GM21423 (cell line): ENCODE results near the gene BCL2L11.
A peak's percentile ranks its signal among the peaks of the same experiment; 100 is the strongest.

Source experiments
- ATAC-seq: cut with Tn5 transposase; IDR thresholded peaks from one replicate; pipeline ENCODE4 v1.9.1; 2021; ENCODE audit warnings: mild to moderate bottlenecking, moderate library complexity; ENCODE audit not compliant: unreplicated experiment

BCL2L11 gene

DNA sequence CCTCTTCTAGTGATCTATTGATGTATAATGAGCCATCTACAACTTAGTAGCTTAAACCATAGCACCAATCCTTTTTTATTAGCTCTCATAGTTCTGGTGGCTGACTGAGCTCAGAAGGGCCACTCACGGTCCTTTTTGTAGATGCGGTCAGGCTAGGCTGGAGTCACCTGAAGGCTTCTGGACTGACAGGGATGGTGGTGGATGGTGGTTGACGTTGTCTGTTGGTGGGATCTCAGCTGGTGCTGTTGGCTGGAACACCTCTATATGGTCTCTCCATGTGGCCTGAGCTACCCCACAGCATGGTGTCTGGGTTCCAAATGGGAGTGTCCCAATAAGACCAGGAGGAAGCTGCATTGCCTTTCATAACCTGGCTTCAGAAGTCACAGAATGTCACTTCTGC is 68.0 kb downstream of the BCL2L11 start:
- no peak for ATAC-seq

DNA sequence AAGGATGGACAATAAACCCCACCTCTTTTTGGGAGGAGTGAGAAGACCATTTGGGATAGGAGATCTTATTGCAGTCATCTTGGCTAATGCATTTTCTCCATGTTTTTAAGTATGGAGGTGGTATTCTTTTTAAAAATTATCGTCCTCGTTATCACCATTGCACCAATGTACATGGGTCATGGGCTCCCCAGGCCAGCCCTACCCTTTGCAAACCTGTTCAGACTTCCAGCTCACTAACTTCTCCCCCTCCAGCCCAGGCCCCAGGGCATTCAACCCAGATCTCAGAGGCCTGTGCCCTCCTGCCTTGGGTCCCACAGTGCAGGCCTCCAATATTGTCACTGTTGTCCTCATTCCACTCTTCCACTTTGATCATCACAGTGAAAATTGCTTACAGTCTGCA is 68.4 kb downstream of the BCL2L11 start:
- no peak for ATAC-seq

DNA sequence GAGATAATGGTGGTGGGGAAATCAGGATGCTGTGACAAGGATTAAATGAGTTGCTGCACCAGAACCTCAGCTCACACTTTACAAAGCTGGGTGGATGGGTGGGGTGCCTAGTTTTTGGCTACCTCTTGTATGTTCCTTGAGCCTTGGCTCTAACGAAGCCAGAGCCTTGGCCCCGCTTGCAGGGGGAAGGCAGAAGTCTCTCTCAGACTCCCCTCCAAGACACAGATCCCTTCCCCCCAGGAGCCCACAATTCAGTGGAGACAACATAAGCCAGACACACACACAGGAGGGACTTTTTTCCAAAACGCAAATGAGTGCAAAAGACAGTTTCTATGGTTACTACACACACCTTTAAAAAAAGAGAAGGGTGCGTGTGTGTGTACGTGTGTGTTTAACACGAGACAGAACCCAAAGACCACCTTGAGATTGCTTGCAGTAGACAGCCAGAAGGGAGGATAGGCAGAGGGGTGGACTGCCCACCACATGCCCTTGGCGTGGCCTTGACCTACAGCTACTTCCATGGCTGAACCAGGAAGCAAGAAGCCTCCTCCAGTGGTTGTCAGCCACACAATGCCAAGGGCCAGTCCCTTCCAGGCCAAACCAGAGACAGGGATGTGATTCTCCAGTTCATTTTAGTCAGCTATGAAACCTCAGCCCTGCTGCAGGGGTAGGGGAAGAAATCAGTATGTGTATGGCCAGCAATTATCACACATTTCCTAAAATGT is 70.3 kb downstream of the BCL2L11 start:
- ATAC-seq: no peak

DNA sequence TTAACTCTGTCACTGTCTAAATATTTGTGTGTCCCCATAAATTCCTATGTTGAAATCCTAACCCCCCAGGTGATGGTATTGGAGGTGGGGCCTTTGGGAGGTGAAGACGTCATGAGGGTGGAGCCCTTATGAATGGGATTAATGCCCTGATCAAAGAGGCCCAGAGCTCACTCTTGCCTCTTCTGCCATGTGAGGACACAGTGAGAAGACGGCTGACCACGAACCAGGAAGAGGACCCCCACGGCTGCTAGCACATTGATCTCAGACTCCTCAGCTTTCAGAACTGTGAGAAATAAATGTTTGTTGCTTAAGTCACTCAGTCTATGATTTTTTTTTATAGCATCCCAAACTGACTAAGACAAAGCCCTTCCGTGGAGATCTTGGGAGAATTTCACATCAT is 71.2 kb downstream of the BCL2L11 start:
- ATAC-seq: no peak

DNA sequence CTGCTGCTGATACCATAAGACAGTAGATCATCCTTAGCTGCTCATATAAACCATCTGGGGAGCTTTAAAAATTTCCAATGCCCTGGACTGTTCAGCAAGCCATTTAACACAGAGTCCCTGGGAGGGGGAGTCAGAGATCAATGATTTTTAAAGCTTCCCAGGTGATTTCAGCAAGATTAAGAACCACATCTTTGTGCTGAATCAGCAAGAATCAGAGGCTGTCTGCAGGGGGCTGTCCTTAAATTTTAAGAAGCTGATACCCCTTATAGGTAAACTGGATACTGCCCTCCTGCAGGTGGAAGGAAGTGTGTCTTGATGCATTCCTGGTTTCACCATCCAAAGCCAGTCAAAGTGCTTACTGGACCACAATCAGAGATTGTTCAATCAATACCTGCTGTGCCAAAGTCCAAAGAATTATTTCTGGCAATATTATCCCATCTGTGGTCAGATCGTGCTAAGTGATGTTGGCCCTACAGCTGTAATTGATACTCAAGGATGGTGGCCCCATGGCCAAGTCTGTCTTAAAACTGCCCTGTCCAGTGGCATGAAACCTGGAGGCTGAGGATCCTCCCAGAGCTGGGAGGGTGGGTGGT is 72.2 kb downstream of the BCL2L11 start:
- ATAC-seq: no peak

DNA sequence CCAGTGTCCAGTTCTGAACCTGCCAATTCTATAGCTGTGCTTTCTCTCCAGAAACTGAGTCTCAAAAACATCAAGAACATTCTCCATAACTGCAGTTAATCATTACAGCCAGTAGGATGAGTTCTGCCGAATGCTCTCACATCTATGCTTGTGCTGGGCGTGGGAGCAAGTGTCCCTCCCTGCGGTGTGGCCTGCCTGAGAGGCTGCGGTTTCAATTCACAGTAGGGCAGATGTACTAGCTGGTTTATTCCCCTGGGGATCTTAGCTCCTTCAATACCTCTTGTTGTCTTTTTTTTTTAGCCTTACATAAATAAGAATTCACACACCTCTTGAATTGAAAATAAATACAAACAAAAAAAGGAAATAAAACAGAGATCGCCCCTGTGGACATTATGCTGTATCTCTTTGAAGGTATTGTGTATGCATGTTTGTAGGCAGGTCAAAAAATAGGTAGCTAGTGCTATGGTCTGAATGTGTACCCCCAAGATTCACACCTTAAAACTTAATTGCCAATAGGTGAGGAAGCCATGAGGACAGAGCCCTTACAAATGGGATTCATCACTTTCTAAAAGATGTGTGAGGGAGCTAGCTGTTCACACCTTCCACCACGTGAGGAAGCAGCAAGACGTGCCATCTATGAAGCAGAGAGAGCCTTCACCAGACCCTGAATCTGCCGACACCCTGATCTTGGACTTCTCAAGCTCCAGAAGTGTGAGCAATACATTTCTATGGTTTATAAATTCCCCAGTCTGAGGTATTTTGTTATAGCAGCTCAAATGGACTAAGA is 74.3 kb downstream of the BCL2L11 start:
- peak; percentile 88 for ATAC-seq

DNA sequence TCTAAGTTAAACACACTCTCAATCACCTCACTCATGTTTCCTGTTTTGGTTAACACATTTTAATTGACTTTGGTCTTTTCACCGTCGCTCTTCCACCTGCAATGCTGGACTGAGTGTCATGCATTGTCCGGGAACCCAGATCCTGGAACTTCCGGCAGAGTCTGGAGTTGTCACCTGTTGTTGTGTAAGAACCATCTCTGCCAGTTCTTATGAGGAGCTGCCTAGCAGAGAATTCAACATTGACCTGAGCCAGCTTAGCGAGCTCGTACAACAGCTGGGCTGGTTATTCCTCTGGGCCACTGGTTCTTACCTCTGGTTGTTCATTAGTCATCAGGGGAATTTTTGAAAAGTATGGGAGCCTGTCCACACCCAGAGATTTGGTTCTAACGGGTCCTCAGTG is 75.7 kb downstream of the BCL2L11 start:
- ATAC-seq: no peak

DNA sequence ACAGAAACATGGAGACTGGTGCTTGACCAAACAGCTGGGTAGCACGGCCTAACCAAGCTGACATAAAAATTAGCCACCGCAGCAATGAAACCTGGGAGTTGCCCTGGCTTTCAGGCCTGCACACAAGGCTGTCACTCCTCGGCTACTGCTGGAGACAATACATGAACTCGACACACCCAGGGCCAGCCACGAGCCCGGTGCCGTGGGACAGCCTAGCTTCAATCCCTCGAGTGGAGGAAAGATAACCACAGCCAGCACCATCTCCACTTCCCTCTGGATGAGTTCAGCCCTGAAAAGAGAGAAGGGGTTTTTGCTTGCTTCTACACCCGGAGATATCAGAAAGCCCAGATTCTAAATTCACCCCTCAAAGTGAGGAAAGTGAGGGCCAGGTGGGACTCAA is 78.0 kb downstream of the BCL2L11 start:
- no peak for ATAC-seq

DNA sequence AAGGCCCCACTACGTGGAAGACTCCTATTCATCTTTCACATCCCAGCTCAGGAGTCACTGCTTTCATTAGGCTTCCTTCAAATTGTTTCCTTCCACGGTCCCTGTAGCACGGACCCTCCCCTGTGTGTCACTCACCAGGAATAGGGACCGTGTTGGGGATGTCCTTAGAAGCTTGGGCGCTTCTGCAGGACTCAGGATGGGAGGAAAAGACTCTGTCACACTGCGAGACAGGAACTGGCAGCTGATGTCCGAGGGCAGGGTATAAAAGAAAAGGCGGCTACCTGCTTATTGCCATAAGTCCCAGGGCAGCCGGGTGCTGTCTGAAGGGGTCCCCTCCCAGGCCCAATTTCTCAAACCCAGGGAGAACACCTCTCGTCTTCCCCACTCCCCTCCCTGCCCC is 79.1 kb downstream of the BCL2L11 start:
- no peak for ATAC-seq

DNA sequence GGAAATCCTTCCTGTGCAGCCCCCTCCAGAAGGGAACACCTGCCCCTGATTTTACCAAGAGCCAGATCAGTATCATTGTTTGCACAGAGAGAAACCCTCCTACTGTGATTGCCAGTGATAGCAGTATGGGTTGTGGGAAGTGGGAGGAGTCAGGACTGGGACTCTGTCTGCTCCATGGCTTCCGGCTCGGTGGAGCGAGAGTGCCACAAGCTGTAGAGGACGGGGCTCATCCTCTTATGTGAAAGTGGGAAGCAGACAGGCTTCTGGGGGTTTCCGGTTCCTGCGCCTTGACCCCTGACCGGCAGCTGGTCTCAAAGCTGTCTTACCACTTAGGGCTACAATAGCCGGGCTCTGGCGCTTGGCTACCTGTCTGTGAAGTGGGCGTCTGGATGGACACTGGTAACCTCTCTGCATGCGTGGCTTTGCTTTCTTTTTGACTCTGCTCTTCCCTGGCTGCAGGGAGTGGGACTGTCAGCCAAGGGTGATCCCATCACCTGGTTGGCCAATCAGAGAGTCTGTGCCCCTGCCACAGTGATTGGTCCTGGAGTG is 79.7 kb downstream of the BCL2L11 start:
- ATAC-seq: no peak

DNA sequence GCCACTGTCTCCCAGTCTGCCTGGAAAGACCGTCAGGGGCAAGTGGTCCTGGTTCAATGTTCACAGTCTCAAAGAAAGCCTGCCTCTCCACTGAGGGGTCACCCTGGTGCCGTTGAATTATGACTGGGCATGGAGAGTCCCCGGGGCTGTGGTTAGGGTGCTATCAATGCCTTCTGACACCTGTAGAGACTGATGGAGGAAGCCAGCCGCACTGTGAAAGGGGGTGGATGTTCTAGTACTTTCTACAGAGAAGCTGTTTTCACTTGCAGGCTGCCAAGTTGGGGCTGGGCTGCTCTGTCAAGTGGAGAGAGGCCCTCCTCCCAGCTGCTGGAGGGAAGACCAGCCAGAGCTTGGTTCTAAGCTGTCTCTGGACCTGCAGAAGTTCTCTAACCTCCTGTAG is 80.5 kb downstream of the BCL2L11 start:
- ATAC-seq: peak; percentile 76

DNA sequence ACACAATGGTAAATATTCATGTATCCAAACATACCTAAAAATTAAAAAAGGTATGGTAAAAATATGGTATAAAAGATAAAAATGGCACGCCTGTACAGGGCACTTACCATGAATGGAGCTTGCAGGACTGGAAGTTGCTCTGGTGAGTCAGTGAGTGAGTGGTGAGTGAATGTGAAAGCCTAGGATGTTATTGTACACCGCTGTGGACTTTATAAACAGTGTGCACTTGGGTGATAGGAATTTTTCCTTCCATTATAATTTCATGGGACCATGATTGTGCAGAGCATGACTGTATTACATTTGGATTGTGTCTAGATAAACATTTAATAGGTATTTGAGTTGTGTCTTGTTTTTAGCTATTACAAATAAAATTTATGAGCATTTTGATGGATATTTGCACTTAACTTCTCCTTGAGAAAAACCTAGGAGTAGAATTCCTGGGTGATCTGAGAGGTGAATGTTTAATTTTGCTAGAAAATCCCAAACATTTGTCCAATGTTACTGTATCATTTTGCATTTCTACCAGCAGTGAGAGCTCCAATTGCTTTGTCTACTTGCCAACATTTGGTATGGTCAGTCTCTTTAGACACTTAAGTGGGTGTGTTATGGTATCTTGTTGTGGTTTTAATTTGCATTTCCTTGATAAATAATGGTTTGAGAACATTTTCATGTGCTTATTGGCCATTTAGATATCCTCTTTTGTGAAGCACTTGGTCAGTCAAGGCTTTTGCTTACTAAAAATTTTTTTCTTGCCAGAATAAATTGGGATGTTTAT is 81.7 kb downstream of the BCL2L11 start:
- ATAC-seq: no peak

DNA sequence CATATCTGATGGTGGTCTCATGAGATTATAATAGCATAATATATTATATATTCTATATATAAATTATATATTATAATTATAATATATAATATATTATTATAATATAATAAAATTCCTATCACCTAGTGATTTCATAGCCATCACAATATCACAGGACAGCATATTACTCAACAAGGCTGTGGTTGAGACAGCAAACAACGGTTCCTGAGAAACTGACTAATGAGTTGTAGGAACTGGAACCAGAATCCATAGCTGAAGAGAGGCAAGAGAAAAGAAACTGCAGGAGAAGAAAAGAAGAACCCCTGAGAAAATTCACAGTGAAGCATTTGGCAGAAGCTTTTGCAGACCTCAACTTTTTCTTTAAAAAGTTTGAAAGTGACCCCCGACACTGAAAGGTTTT is 84.0 kb downstream of the BCL2L11 start:
- ATAC-seq: no peak

DNA sequence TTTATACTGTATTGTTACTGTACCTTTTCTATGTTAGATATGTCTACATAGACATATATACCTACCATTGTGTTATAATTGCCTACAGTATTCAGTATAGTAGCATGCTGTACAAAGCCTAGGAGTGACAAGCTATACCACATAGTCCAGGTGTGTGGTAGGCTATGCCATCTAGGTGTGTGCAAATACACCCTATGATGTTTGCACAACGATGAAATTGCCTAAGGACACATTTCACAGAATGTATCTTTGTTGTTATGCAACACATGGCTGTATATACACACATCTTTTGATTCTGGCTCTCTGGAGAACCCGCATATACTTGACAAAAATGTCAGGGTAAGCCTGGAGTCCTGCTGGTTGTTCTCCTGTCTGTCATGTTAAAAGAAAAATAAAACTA is 85.1 kb downstream of the BCL2L11 start:
- ATAC-seq: no peak

DNA sequence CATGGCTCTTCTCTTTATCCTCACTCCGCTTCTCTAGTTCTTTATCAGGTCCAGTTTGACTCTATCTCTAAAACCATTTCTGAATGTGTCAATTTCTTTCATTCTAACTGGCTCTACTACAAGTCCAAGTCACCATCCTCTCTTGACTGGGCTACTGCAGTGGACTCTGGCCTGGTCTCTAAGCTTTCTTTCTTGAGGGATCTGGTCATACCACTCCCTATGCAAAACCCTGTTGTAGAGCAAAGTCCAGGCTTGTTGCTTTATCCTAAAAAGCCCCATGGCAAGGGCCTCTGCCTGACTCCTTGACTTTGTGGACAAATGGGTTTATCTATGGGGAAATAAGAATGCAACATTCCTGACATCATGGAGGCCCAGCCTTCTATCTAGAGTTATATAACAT is 87.1 kb downstream of the BCL2L11 start:
- ATAC-seq: no peak

DNA sequence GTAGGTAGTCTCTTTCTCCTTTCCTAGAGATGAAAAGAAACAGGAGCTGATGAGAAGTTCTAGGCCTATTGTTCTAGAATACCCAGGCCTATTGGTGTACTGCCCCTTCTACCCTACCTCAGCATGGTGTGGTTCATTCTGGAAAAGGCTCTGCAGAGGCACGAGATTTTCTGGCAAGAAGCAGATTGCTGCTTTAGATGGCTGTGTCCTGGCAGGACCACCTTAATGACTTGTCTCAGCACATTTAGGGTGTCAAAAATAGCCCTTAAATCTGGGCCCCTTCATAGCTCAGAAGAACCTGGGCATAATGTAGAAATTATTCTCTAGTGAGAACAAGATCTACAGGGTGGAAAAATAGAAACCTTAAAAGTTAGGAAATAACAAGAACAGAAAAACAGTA is 87.9 kb downstream of the BCL2L11 start:
- ATAC-seq: peak; percentile 8

DNA sequence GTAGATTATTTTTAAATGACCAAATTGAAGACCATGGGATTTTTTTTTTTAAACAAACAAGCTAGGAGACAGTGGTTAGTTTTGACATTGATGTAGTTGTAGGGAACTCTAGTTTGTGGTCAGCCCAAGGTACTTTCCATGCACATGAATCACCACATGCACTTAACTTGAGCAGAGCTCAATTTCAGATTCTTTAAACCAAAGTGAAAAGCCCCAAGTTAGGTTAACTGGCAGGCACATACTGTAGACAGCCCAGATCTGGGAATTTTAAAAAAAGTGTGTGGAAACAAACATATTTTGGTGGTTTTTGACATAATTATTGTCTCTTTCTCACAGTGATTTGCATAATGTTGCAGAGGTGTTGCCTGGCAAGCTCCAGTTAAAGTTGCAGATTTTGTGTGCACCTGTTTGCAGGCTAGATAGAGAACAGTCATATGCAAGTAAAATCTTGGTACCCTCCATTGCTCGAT is 88.4 kb downstream of the BCL2L11 start:
- ATAC-seq: peak; percentile 87

DNA sequence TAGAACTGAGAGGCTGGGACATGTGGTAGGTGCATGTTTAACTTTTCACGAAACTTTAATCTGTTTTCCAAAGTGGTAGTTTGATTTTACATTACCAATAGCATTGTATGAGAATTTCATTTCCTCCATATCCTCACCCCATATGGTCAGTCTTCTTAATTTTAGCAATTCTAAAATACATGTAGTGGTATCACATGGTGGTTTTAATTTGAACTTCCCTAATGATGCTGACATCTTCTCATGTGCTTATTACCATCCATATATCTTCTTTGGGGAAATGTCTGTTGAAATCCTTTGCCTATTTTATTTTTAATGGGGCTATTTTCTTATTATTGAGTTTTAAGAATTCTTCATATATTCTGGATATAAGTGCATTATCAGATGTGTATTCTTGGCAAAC is 89.3 kb downstream of the BCL2L11 start:
- ATAC-seq: no peak

DNA sequence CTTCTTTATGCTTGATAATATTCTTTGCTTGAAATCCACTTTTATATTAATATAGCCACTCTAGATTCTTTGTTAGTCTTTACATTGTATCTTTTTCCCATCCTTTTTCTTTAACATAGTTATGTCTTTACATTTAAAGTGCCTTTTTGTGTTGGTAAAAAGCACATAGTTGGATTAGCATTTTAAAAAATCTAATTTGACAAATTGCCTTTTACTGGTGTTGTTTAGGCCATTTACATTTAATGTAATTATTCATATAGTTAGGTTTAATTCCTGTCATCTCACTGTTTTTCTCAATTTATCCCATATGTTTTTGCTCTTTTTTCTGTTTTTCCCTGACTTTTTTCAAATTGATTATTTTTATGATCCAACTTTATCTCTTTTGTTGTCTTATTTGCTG is 93.2 kb downstream of the BCL2L11 start:
- ATAC-seq: no peak

DNA sequence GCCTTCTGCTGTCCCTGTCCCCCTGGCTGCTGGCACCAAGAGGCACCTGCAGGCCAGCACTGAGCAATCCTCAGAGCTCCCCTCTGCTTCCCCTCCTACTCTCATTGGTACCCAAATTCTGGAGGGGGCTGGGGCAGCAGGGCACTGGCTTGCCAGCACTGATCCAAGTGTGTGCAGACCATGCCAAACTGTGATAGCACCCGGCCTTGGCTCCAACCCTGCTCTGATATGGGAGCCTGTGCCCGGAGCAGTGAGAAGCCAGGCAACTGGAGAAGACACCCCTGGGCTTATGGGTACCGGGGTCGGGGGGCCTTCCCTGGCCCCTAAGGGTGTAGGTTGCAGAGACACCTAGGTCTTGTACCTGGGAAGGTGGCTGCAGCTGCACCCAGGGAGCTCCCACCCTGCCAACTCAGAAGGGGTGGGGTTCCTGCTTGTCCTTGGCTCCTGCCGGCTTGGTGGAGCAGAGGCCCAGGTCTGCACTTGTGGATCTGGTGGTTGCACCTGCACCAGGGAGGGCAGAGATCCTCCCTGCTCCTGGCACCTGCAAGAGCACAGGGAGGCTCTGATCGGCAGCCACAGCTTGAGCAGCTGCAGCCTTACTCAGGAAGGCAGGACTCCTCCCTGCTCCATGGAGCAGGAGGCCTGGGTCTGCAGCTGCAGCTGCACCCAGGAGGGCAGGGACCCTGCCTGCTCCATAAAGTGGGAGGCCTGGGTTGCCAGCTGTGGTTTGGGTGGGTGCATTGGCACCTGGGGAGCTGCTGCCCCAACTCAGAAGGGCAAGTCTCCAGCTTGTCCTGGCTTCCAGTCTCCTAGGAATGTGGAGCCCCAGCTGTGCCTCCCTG is 96.3 kb downstream of the BCL2L11 start:
- ATAC-seq: no peak
